SK-N-SH (cell line): Measurements from ENCODE around the gene KCNJ12.
"Not testable (repeated sequence)": the region's sequence is repeated elsewhere in the genome, so short reads cannot be mapped to it uniquely, and the experiment has no call there.

Experiments
- CTCF ChIP-seq: fragments of 200-600 bp; sonication (generic); IDR thresholded peaks from 2 replicates; pipeline ENCODE4 v1.6.1; 2017; ENCODE audit warnings: antibody characterized with exemption, mild to moderate bottlenecking, moderate library complexity
- ELF1 ChIP-seq: IDR thresholded peaks from 2 replicates; pipeline ENCODE4 v1.4.0; 2012
- POLR2AphosphoS5 ChIP-seq: IDR thresholded peaks from 2 replicates; pipeline ENCODE4 v1.6.1; 2012; ENCODE audit warnings: low read depth, low read length
- RAD21 ChIP-seq: IDR thresholded peaks from 2 replicates; pipeline ENCODE4 v1.6.1; 2012; ENCODE audit warnings: mild to moderate bottlenecking, low read length
- REST ChIP-seq: IDR thresholded peaks from 2 replicates; pipeline ENCODE4 v1.6.1; 2012; ENCODE audit warnings: mild to moderate bottlenecking, low read depth, low read length, moderate library complexity
- TAF1 ChIP-seq: IDR thresholded peaks from 2 replicates; pipeline ENCODE4 v1.6.1; 2012; ENCODE audit warnings: low read depth, mild to moderate bottlenecking, low read length, moderate library complexity, borderline replicate concordance

GRCh38 chr17:21411679-21412205 is 35.6 kb downstream of the KCNJ12 start:
- not testable (repeated sequence) for TF ChIP-seq ELF1, REST, TAF1, CTCF, RAD21, POLR2AphosphoS5
